SK-N-SH treated with all-trans-retinoic acid at 6 μM for 48 hours (cell line): ENCODE measurements around the gene LMF1.

ENCODE experiments used
- ATAC-seq: fragments of 200-7000 bp; cut with Tn5 transposase; 3 replicates; pipeline ENCODE4 v1.9.1; 2020; ENCODE audit warnings: mild to moderate bottlenecking, moderate library complexity
- ARNTL ChIP-seq: fragments of 450-650 bp; formaldehyde crosslinking; IDR thresholded peaks from 2 replicates; pipeline ENCODE4 v1.5.0; 2020; ENCODE audit warnings: low read depth, mild to moderate bottlenecking, moderate library complexity, borderline replicate concordance
- BACH2 ChIP-seq: fragments of 250-450 bp; sonication (Bioruptor Pico); IDR thresholded peaks from 2 replicates; pipeline ENCODE4 v1.9.0; 2021; ENCODE audit warnings: mild to moderate bottlenecking, borderline replicate concordance
- CSDC2 ChIP-seq: fragments of 250-450 bp; sonication (Bioruptor Pico); IDR thresholded peaks from 2 replicates; pipeline ENCODE4 v1.5.0; 2020; ENCODE audit warnings: mild to moderate bottlenecking, moderate library complexity
- CSRNP3 ChIP-seq: fragments of 250-450 bp; sonication (Bioruptor Pico); IDR thresholded peaks from 2 replicates; pipeline ENCODE4 v1.5.1; 2021; ENCODE audit warnings: mild to moderate bottlenecking, moderate library complexity
- OSR1 ChIP-seq: fragments of 250-450 bp; sonication (Bioruptor Pico); IDR thresholded peaks from 2 replicates; pipeline ENCODE4 v1.8.0; 2022; ENCODE audit warnings: moderate library complexity, mild to moderate bottlenecking, inconsistent platforms
- PPARA ChIP-seq: fragments of 250-450 bp; sonication (Bioruptor Pico); IDR thresholded peaks from 2 replicates; pipeline ENCODE4 v1.5.0; 2020; ENCODE audit warnings: mild to moderate bottlenecking, borderline replicate concordance
- RARB ChIP-seq: fragments of 250-450 bp; sonication (Bioruptor Pico); IDR thresholded peaks from 2 replicates; pipeline ENCODE4 v1.8.0; 2021; ENCODE audit warnings: mild to moderate bottlenecking, moderate library complexity
- TCF4 ChIP-seq: fragments of 250-450 bp; sonication (Bioruptor Pico); IDR thresholded peaks from 2 replicates; pipeline ENCODE4 v1.8.0; 2021; ENCODE audit warnings: mild to moderate bottlenecking, moderate library complexity, borderline replicate concordance
- TOX ChIP-seq: fragments of 250-450 bp; sonication (Bioruptor Pico); IDR thresholded peaks from 2 replicates; pipeline ENCODE4 v1.8.0; 2021; ENCODE audit warnings: mild to moderate bottlenecking, moderate library complexity, borderline replicate concordance
- TSHZ2 ChIP-seq: fragments of 250-450 bp; sonication (Bioruptor Pico); IDR thresholded peaks from 2 replicates; pipeline ENCODE4 v1.5.0; 2020; ENCODE audit warnings: mild to moderate bottlenecking, moderate library complexity
- ZC3H10 ChIP-seq: fragments of 250-450 bp; sonication (Bioruptor Pico); IDR thresholded peaks from 2 replicates; pipeline ENCODE4 v1.5.1; 2021; ENCODE audit warnings: mild to moderate bottlenecking, moderate library complexity
- ZFP3 ChIP-seq: fragments of 250-450 bp; sonication (Bioruptor Pico); IDR thresholded peaks from 2 replicates; pipeline ENCODE4 v1.5.0; 2020; ENCODE audit warnings: mild to moderate bottlenecking, moderate library complexity
- ZFP30 ChIP-seq: fragments of 450-650 bp; formaldehyde crosslinking; IDR thresholded peaks from 2 replicates; pipeline ENCODE4 v1.5.0; 2022; ENCODE audit warnings: mild to moderate bottlenecking, moderate library complexity
- ZNF565 ChIP-seq: fragments of 450-650 bp; formaldehyde crosslinking; conservative IDR thresholded peaks from 2 replicates; pipeline ENCODE4 v1.5.0; 2020; ENCODE audit warnings: low read depth, mild to moderate bottlenecking, moderate library complexity
- ZNF70 ChIP-seq: fragments of 450-650 bp; formaldehyde crosslinking; IDR thresholded peaks from 2 replicates; pipeline ENCODE4 v1.5.0; 2020; ENCODE audit warnings: mild to moderate bottlenecking, moderate library complexity
- ZNF8 ChIP-seq: fragments of 450-650 bp; formaldehyde crosslinking; IDR thresholded peaks from 2 replicates; pipeline ENCODE4 v1.5.0; 2020; ENCODE audit warnings: mild to moderate bottlenecking, moderate library complexity
- TF ChIP-seq, protein P1 (sequence below): fragments of 250-450 bp; sonication (Bioruptor Pico); IDR thresholded peaks from 2 replicates; pipeline ENCODE4 v1.8.0; 2021; ENCODE audit warnings: low read depth, mild to moderate bottlenecking, moderate library complexity, borderline replicate concordance
- TF ChIP-seq, protein P2 (sequence below): fragments of 250-450 bp; sonication (Bioruptor Pico); IDR thresholded peaks from 2 replicates; pipeline ENCODE4 v1.8.0; 2020; ENCODE audit warnings: mild to moderate bottlenecking, moderate library complexity, borderline replicate concordance
- TF ChIP-seq, protein P3 (sequence below): fragments of 250-450 bp; sonication (Bioruptor Pico); IDR thresholded peaks from 2 replicates; pipeline ENCODE4 v1.5.1; 2020; ENCODE audit warnings: low read depth, mild to moderate bottlenecking, moderate library complexity

Gene LMF1

GRCh38 chr16:937311-937710 lies 33.5 kb downstream of the LMF1 start:
- TF ChIP-seq, protein P1, sequence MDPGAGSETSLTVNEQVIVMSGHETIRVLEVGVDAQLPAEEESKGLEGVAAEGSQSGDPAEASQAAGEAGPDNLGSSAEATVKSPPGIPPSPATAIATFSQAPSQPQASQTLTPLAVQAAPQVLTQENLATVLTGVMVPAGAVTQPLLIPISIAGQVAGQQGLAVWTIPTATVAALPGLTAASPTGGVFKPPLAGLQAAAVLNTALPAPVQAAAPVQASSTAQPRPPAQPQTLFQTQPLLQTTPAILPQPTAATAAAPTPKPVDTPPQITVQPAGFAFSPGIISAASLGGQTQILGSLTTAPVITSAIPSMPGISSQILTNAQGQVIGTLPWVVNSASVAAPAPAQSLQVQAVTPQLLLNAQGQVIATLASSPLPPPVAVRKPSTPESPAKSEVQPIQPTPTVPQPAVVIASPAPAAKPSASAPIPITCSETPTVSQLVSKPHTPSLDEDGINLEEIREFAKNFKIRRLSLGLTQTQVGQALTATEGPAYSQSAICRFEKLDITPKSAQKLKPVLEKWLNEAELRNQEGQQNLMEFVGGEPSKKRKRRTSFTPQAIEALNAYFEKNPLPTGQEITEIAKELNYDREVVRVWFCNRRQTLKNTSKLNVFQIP (CRISPR knock-in tag) = no peak
- TF ChIP-seq CSRNP3 (CRISPR knock-in tag) (no peak), OSR1 (no peak), TSHZ2 (no peak), PPARA (no peak), BACH2 (CRISPR knock-in tag) (no peak), ZFP3 (CRISPR knock-in tag) (no peak), ZNF70 (no peak), ZC3H10 (CRISPR knock-in tag) (no peak), CSDC2 (CRISPR knock-in tag) (no peak), ZNF565 (CRISPR knock-in tag) (no peak)
- TF ChIP-seq, protein P2, sequence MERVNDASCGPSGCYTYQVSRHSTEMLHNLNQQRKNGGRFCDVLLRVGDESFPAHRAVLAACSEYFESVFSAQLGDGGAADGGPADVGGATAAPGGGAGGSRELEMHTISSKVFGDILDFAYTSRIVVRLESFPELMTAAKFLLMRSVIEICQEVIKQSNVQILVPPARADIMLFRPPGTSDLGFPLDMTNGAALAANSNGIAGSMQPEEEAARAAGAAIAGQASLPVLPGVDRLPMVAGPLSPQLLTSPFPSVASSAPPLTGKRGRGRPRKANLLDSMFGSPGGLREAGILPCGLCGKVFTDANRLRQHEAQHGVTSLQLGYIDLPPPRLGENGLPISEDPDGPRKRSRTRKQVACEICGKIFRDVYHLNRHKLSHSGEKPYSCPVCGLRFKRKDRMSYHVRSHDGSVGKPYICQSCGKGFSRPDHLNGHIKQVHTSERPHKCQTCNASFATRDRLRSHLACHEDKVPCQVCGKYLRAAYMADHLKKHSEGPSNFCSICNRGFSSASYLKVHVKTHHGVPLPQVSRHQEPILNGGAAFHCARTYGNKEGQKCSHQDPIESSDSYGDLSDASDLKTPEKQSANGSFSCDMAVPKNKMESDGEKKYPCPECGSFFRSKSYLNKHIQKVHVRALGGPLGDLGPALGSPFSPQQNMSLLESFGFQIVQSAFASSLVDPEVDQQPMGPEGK (CRISPR knock-in tag) = no peak
- TF ChIP-seq, protein P3, sequence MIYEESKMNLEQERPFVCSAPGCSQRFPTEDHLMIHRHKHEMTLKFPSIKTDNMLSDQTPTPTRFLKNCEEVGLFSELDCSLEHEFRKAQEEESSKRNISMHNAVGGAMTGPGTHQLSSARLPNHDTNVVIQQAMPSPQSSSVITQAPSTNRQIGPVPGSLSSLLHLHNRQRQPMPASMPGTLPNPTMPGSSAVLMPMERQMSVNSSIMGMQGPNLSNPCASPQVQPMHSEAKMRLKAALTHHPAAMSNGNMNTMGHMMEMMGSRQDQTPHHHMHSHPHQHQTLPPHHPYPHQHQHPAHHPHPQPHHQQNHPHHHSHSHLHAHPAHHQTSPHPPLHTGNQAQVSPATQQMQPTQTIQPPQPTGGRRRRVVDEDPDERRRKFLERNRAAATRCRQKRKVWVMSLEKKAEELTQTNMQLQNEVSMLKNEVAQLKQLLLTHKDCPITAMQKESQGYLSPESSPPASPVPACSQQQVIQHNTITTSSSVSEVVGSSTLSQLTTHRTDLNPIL (CRISPR knock-in tag) = no peak
- ATAC-seq = no peak

GRCh38 chr16:935684-936083 lies 35.1 kb downstream of the LMF1 start:
- ATAC-seq = no peak
- TF ChIP-seq ARNTL (CRISPR knock-in tag) (no peak), RARB (no peak), TOX (CRISPR knock-in tag) (no peak), TCF4 (CRISPR knock-in tag) (no peak), CSDC2 (CRISPR knock-in tag) (no peak), ZFP30 (CRISPR knock-in tag) (no peak), ZNF565 (CRISPR knock-in tag) (no peak)

DNA sequence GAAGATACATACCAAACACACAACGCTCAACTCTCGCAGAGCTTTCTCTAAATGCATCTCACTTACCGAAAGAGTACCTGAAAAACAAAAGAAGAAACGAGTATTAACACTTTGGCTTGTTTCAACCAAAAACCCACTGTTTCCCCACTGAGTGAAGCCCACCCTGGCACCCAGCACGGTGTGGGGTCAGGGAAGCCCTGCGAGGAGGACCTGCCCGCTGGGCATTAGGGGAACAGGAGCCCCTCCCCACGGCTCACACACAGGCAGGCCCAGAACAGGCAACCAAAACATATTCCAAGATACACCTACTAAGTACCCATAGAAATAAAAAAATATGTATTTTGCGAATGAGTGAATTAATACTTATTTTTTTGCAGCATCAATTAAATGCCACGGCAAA lies 36.6 kb downstream of the LMF1 start:
- TF ChIP-seq CSRNP3 (CRISPR knock-in tag) (no peak), TOX (CRISPR knock-in tag) (no peak), ZNF8 (CRISPR knock-in tag) (no peak)
- TF ChIP-seq, all 23 proteins: peak for 0
- ATAC-seq = no peak
